Stimulated activated CD4-positive, alpha-beta T cell treated with anti-CD3 and anti-CD28 coated beads, Interleukin-12 subunit alpha, Interleukin-12 subunit beta, amount 100 ng/mL, for 24 hours (primary cell): ENCODE measurements around the gene CNTNAP1.

Experiments used
- DNase-seq, 2 experiments: peaks; one replicate each; pipeline ENCODE4 v3.0.0-alpha.2; 2020; ENCODE audit warnings: low read depth in 2 of 2

The CNTNAP1 gene

GRCh38 chr17:42670789-42671657 lies 11.3 kb upstream of the CNTNAP1 start:
- DNase-seq: no peak

GRCh38 chr17:42672038-42672437 lies 10.3 kb upstream of the CNTNAP1 start:
- no peak for DNase-seq

- no peak for DNase-seq
Observed at GRCh38 chr17:42673266-42673884, 9.0 kb upstream of the CNTNAP1 start.

GRCh38 chr17:42673885-42674754 lies 8.2 kb upstream of the CNTNAP1 start:
- DNase-seq: no peak

- DNase-seq: no peak
Observed at GRCh38 chr17:42674755-42675347, 7.5 kb upstream of the CNTNAP1 start.

GRCh38 chr17:42675348-42675964 lies 6.9 kb upstream of the CNTNAP1 start:
- no peak for DNase-seq

- no peak for DNase-seq
Observed at GRCh38 chr17:42675965-42676423, 6.3 kb upstream of the CNTNAP1 start.

- no peak for DNase-seq
Observed at GRCh38 chr17:42676424-42677011, 5.8 kb upstream of the CNTNAP1 start, which contains the start of gene PLEKHH3. TSS of gene PLEKHH3 (minus strand) at chr17:42676994. CDS start at chr17:42676563, 431 bp downstream.

- DNase-seq: peak; percentile 97 to 99
Observed at GRCh38 chr17:42677012-42677857, 5.1 kb upstream of the CNTNAP1 start.

- DNase-seq: peak; percentile 60 to 77
Observed at GRCh38 chr17:42677921-42678781, 4.2 kb upstream of the CNTNAP1 start.

- no peak for DNase-seq
Observed at GRCh38 chr17:42678951-42679491, 3.3 kb upstream of the CNTNAP1 start.

- peak in 1 of 2 experiments; percentile 56 for DNase-seq
Observed at GRCh38 chr17:42679492-42680330, 2.6 kb upstream of the CNTNAP1 start.

- no peak for DNase-seq
Observed at GRCh38 chr17:42680331-42680808, 2.0 kb upstream of the CNTNAP1 start.

- DNase-seq: no peak
Observed at GRCh38 chr17:42682722-42683403, 532 bp downstream of the CNTNAP1 start.

GRCh38 chr17:42683407-42684034 lies 1.2 kb downstream of the CNTNAP1 start:
- no peak for DNase-seq

GRCh38 chr17:42684929-42685556 lies 2.7 kb downstream of the CNTNAP1 start:
- DNase-seq: no peak
